H1 (cell line): ENCODE results near the gene SPTSSA.

Experiments used
- EP300 ChIP-seq, 2 experiments: IDR thresholded peaks; 1 replicate in 1 of 2; 2 replicates in 1 of 2; pipeline ENCODE4 v1.6.1; 2011 to 2012; ENCODE audit warnings: low read depth in 2 of 2, low read length in 2 of 2, mild to moderate bottlenecking in 2 of 2, borderline replicate concordance in 1 of 2, inconsistent platforms in 1 of 2, moderate library complexity in 1 of 2
- JUN ChIP-seq: IDR thresholded peaks from 2 replicates; pipeline ENCODE4 v1.6.1; 2011; ENCODE audit warnings: low read depth, mild to moderate bottlenecking, improper control_type of control experiment, low read length
- JUND ChIP-seq: IDR thresholded peaks from 2 replicates; pipeline ENCODE4 v1.6.1; 2011; ENCODE audit warnings: mild to moderate bottlenecking, improper control_type of control experiment, low read length
- KDM1A ChIP-seq: fragments of 200-600, 300-600 bp; sonication (generic); IDR thresholded peaks from 2 replicates; pipeline ENCODE4 v1.7.1; 2016; ENCODE audit warnings: mild to moderate bottlenecking, low read length, borderline replicate concordance
- POLR2A ChIP-seq, 2 experiments: IDR thresholded peaks; 1 replicate in 1 of 2; 2 replicates in 1 of 2; pipeline ENCODE4 v1.6.1; 2011; ENCODE audit warnings: low read depth in 2 of 2, low read length in 2 of 2, mild to moderate bottlenecking in 2 of 2; ENCODE audit errors: control extremely low read depth in 1 of 2
- POLR2AphosphoS5 ChIP-seq: IDR thresholded peaks from 2 replicates; pipeline ENCODE4 v1.6.1; 2011; ENCODE audit warnings: low read depth, low read length
- RAD21 ChIP-seq, 2 experiments: IDR thresholded peaks in 1 of 2; conservative IDR thresholded peaks in 1 of 2; 2 replicates each; pipeline ENCODE4 v1.6.1; 2011; ENCODE audit warnings: low read depth in 2 of 2, low read length in 2 of 2, improper control_type of control experiment in 1 of 2, inconsistent platforms in 1 of 2, mild to moderate bottlenecking in 1 of 2, moderate library complexity in 1 of 2
- SIN3A ChIP-seq, 2 experiments: IDR thresholded peaks in 1 of 2; conservative IDR thresholded peaks in 1 of 2; 2 replicates each; pipeline ENCODE4 v1.6.1; 2011 to 2012; ENCODE audit warnings: low read length in 2 of 2, improper control_type of control experiment in 1 of 2, low read depth in 1 of 2, mild to moderate bottlenecking in 1 of 2
- TBP ChIP-seq: IDR thresholded peaks from 2 replicates; pipeline ENCODE4 v1.6.1; 2011; ENCODE audit warnings: low read depth, low read length, improper control_type of control experiment
- TF ChIP-seq, protein P1 (sequence below), 3 experiments: IDR thresholded peaks; 1 replicate in 2 of 3; 2 replicates in 1 of 3; pipeline versions ENCODE4 v1.5.1 to v1.6.1; 2011; ENCODE audit warnings: low read length in 3 of 3, mild to moderate bottlenecking in 3 of 3, inconsistent platforms in 2 of 3, low read depth in 1 of 3, moderate library complexity in 1 of 3; ENCODE audit not compliant: insufficient read depth in 1 of 3; ENCODE audit errors: control extremely low read depth in 1 of 3

GRCh38 chr14:34484726-34485125 lies 22.7 kb upstream of the SPTSSA start:
- TF ChIP-seq POLR2AphosphoS5 (no peak), POLR2A (IDR thresholded peaks at IDR 0.05; ENCODE audit: control extremely low read depth in 1 of 2, low read depth in 2 of 2, low read length in 2 of 2) (no peak), SIN3A (conservative IDR thresholded peaks at IDR 0.05 in 1 of 2, IDR thresholded peaks at IDR 0.05 in 1 of 2; ENCODE audit: low read depth in 1 of 2, low read length in 2 of 2) (no peak), JUN (no peak), KDM1A (no peak), RAD21 (IDR thresholded peaks at IDR 0.05 in 1 of 2, conservative IDR thresholded peaks at IDR 0.05 in 1 of 2; ENCODE audit: low read depth in 2 of 2, low read length in 2 of 2) (no peak), JUND (no peak), EP300 (IDR thresholded peaks at IDR 0.05; ENCODE audit: borderline replicate concordance in 1 of 2, low read depth in 2 of 2, low read length in 2 of 2) (no peak), TBP (no peak)
- TF ChIP-seq, protein P1, sequence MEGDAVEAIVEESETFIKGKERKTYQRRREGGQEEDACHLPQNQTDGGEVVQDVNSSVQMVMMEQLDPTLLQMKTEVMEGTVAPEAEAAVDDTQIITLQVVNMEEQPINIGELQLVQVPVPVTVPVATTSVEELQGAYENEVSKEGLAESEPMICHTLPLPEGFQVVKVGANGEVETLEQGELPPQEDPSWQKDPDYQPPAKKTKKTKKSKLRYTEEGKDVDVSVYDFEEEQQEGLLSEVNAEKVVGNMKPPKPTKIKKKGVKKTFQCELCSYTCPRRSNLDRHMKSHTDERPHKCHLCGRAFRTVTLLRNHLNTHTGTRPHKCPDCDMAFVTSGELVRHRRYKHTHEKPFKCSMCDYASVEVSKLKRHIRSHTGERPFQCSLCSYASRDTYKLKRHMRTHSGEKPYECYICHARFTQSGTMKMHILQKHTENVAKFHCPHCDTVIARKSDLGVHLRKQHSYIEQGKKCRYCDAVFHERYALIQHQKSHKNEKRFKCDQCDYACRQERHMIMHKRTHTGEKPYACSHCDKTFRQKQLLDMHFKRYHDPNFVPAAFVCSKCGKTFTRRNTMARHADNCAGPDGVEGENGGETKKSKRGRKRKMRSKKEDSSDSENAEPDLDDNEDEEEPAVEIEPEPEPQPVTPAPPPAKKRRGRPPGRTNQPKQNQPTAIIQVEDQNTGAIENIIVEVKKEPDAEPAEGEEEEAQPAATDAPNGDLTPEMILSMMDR (IDR thresholded peaks at IDR 0.05; ENCODE audit: control extremely low read depth in 1 of 3, insufficient read depth in 1 of 3, low read depth in 1 of 3, low read length in 3 of 3), result no peak
